Measurements from ENCODE around the gene IRF2BP1.

IRF2BP1 gene

DNA sequence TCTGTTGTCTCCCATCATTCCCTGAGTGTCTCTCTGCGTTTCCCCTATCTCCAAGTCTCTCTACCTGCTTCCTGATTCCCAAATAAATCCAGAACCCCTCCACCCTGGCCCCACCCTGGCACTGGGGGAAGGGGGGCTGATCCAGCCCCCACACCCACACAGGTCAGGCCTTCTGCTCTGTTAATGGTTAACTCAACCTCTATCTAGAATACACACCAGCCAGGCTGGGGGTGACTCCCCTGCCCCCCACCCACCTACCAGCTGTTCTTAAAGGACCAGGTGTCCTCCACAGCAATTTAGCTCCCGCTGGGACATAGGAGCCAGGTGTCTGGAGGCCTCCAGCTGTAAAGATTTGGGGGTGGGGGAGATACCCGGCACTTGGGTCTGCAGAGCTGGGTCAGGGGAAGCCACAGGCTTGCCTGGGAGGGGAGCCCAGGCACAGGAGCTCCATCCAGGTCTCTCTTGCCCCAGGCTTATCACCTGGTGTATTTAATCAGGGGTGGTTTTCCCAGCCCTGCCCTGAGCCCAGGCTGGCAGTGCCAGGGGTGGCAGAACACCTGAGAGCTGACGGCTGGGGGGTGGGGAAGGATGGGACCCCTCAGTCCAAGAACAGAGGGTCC, 3.9 kb downstream of the IRF2BP1 start:
- H3K4me3 ChIP-seq (replicated peaks; ENCODE audit: low read depth, low read length), result no peak overlapping the region
- TF ChIP-seq, protein P1, sequence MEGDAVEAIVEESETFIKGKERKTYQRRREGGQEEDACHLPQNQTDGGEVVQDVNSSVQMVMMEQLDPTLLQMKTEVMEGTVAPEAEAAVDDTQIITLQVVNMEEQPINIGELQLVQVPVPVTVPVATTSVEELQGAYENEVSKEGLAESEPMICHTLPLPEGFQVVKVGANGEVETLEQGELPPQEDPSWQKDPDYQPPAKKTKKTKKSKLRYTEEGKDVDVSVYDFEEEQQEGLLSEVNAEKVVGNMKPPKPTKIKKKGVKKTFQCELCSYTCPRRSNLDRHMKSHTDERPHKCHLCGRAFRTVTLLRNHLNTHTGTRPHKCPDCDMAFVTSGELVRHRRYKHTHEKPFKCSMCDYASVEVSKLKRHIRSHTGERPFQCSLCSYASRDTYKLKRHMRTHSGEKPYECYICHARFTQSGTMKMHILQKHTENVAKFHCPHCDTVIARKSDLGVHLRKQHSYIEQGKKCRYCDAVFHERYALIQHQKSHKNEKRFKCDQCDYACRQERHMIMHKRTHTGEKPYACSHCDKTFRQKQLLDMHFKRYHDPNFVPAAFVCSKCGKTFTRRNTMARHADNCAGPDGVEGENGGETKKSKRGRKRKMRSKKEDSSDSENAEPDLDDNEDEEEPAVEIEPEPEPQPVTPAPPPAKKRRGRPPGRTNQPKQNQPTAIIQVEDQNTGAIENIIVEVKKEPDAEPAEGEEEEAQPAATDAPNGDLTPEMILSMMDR (IDR thresholded peaks at IDR 0.05; ENCODE audit: low read depth, low read length, missing control alignments), result no peak
- no peak for DNase-seq (ENCODE audit: extremely low read depth, low read depth)

- TF ChIP-seq, protein P1 (IDR thresholded peaks at IDR 0.05; ENCODE audit: low read depth, low read length, missing control alignments), result no peak
- no peak overlapping the region for H3K4me3 ChIP-seq (replicated peaks; ENCODE audit: low read depth, low read length)
Measured at GRCh38 chr19:45881082-45881908, 4.6 kb downstream of the IRF2BP1 start.

DNA sequence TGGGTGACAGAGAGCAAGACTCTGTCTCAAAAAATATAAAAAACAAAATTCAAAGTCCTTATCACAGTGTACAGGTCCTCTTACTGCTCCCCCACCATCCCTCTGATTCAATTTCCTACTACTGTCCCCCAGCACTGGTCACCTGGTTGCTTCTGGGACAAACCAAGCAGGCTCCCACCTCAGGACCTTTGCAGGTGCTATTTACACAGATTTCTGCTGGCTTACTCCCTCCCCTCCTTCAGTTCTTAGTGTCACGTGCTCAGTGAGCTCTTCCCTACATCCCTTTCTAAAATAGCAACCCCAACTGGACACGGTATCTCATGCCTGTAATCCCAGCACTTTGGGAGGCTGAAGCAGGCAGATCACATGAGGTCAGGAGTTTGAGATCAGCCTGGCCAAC, 6.0 kb downstream of the IRF2BP1 start:
- DNase-seq (ENCODE audit: extremely low read depth, low read depth), result no peak
- H3K4me3 ChIP-seq (replicated peaks; ENCODE audit: low read depth, low read length), result no peak overlapping the region
- TF ChIP-seq, protein P1 (IDR thresholded peaks at IDR 0.05; ENCODE audit: low read depth, low read length, missing control alignments), result no peak

More at GRCh38 chr19:45881082-45881908, 4.6 kb downstream of the IRF2BP1 start:
- no peak for DNase-seq (ENCODE audit: extremely low read depth, low read depth)

- H3K4me3 ChIP-seq (replicated peaks; ENCODE audit: low read depth, low read length), result no peak overlapping the region
- no peak for DNase-seq (ENCODE audit: extremely low read depth, low read depth)
- TF ChIP-seq, protein P1 (IDR thresholded peaks at IDR 0.05; ENCODE audit: low read depth, low read length, missing control alignments), result no peak
Measured at GRCh38 chr19:45879055-45879454, 6.9 kb downstream of the IRF2BP1 start.

DNA sequence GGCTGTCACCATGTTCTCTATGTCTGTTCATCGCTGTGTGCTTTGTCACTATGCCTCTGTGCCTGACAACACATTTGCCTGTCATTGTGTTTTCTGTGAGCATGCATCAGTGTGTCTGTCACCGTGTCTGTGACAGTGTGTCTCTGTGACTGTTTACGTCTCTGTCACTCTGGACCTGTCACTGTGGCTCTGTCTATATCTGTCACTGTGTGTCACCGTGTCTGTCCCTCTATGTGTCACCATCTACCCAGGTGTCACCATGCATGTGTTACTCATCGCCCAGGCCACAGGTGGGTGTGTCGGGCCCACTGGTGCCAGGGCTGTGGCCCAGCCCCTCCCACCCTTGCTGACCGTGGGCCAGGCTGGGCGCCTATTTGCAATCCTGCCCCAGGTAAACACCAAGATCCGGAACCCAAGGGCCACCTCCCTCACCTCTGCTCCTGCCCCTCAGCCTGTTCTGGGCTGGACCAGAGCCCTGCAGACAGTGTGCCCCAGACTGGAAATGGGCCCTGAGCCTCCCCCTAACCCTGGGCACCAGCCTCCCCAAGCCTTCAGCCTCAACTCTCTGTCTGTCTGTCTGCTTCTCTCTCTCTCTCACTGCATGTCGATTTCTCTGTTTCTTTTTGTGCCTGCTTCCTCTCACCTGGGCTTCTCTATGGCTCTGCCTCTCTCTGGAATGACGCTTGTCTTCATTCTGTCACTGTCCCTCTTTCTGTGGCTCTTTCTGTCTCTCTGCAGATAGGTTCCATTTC, 7.7 kb downstream of the IRF2BP1 start:
- TF ChIP-seq, protein P1 (IDR thresholded peaks at IDR 0.05; ENCODE audit: low read depth, low read length, missing control alignments), result no peak
- no peak for DNase-seq (ENCODE audit: extremely low read depth, low read depth)
- H3K4me3 ChIP-seq (replicated peaks; ENCODE audit: low read depth, low read length), result no peak overlapping the region

DNA sequence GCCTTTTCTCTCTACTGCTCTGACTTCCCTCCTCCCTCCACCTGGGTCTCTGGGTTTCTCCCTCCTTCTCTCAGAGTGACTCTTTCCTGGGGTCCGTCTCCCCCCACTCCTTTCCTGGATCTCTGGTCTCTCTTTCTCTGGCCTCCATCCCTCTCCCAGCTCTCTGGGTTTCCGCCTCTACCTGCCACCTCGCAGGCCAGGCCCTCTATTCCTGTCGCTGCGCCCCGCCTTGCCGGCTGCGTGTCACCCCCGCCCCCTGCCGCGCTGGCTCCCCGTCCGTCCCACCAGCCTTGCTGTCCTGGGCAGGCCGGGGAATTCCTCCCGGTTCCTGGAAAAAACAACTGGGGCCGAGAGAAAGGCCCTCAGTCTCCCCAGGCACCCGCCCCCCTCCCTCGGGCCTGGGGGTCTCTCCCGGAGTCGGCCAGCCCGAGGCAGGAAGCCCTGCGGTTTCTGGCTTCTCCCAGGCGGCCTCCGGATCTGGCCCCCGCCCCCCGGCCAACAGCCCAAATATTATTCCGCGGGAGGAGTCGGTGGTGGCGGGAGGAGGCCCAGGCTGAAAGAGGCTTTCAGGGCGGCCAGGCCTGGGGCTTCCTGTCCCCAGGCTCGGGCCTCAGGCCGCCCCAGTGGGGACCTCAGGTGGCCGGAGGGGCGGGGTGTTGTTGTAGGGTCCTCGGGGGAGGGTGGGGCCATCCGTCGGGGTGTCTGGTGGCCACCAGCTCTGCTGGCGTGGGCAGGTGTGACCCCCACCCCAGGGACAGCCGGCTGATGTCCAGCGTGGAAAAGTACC, 9.3 kb downstream of the IRF2BP1 start:
- DNase-seq (ENCODE audit: extremely low read depth, low read depth), result no peak
- TF ChIP-seq, protein P1 (IDR thresholded peaks at IDR 0.05; ENCODE audit: low read depth, low read length, missing control alignments), result no peak
- H3K4me3 ChIP-seq (replicated peaks; ENCODE audit: low read depth, low read length), result no peak overlapping the region
